Activated CD8-positive, alpha-beta memory T cell treated with anti-CD3 and anti-CD28 coated beads, Interleukin-2, amount 50 U/mL, for 1 hour (primary cell): ENCODE data around the gene DCST2.

Source experiments
- DNase-seq: peaks from one replicate; pipeline ENCODE4 v3.0.0-alpha.2; 2020; ENCODE audit errors: extremely low read depth

DCST2 gene

DNA sequence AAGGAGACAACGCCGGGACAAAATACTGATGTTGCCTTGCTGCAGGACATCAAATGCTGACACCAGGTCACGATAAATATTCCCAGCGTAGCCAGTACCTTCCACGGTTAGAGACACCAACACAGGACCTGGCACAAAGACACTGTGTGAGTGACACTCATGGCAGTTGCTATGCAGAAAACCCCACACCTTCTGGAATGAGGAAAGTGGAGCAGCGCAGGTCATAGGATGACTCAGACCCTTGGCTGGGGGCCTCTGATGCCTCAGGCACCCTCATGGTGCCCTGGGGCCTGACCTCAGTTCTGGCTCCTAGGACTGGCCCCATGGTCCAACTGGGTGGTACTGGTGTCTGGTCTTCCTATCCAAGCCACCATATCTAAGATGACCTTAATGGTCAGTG is 7.0 kb downstream of the DCST2 start:
- no peak for DNase-seq

DNA sequence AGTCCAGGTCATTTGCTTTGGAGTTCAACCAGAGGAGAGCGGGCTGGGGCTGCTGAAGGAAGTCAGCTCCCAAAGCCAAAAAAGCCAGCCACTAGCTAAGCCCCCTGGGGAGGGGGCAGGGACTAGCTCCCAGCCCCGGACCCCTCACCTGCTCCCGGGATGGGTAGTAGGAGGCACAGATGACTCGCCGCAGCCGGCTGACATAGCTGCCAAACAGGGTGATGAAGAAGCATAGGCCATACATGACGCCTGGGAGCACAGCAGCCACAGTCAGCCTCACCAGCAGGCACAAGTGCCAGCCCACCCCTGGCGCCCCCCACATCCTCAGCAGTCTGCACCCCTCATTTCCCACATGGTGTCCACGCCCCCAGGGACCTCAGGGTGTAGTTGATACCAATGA is 7.4 kb downstream of the DCST2 start:
- DNase-seq, result no peak

DNA sequence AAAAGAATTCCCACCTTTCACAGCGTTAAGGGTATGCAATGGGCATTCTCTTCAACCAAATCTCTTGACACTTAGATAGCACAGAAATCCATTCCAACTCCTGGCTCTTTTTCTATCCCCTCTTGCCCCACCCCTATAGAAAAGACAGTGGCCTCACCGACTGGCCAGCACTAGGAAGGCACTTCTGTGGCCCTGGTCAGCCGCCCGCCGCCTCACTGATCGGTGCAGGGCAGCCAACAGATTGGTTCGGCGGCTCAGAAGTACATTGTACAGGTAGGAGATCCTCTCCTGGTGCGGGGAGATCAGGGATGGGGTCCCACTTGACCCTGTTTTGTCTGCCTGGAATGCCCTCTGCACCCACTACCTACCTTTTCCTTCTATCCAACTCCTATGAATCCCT is 9.3 kb downstream of the DCST2 start:
- no peak for DNase-seq

DNA sequence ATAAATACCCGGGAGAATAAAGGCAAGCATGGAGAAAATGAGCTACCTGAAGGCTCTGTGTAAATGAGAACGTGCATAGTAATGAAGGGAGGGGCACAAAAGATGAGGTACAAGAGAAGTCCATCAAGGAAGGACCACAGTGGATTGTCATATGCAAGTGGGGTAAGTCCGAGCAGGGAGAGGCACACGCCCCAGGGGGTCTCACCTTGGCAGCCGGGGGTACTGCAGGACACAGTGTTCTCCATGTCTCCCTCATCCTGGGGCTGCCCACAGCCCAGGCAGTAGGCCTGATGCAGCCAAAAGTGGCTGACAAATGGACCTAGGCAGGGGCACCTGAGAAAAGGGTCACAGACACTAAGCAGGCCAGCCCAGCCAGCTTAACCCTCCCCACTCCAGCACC is 10.0 kb downstream of the DCST2 start:
- no peak for DNase-seq

DNA sequence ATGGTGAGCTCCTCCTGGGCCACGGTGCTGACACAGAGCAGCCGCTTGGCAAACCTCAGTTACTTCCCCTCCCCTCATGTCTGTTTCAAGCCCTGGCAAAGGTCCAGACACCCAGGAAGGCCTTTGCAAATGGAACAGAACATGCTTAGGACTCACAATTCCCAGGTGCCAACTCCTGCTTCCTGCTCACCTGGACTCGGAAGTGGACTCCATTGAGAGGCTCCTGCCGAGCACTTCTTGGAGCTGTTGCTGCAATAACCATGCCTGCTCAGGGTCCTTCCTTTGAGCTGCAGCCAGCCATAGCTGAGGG is 10.7 kb downstream of the DCST2 start:
- DNase-seq, result no peak

DNA sequence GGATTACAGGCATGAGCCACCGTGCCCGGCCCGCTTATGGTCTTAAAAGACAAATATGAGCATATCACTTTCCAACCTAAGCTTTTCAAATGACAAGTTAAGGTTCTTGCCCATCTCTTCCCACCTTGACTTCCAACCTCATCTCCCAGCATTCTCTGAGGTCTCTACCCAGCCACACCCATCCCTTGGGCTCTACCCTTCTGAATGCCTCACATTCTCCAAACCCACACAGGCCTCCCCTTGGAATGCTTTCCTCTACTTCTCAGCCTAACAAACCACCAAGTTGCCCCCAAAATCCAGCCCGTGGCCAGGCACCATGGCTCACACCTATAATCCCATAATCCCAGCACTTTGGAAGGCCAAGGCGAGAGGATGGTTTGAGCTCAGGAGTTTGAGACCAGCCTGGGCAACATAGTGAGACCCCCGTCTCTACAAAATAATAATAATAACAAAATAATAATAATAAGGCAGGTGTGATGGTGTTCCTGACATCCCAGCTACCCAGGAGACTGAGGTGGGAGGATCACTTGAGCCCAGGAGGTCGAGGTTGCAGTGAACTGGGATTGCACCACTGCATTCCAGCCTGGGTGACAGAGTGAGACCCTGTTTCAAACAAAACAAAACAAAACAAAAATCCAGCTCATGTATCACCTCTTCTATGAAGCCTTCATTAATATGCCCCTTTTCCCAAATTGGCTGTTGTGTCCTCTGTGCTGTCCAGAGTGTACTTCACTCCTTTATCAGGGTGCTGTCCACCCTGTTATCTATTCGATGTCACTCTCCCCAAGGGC is 11.2 kb downstream of the DCST2 start:
- DNase-seq, result no peak

DNA sequence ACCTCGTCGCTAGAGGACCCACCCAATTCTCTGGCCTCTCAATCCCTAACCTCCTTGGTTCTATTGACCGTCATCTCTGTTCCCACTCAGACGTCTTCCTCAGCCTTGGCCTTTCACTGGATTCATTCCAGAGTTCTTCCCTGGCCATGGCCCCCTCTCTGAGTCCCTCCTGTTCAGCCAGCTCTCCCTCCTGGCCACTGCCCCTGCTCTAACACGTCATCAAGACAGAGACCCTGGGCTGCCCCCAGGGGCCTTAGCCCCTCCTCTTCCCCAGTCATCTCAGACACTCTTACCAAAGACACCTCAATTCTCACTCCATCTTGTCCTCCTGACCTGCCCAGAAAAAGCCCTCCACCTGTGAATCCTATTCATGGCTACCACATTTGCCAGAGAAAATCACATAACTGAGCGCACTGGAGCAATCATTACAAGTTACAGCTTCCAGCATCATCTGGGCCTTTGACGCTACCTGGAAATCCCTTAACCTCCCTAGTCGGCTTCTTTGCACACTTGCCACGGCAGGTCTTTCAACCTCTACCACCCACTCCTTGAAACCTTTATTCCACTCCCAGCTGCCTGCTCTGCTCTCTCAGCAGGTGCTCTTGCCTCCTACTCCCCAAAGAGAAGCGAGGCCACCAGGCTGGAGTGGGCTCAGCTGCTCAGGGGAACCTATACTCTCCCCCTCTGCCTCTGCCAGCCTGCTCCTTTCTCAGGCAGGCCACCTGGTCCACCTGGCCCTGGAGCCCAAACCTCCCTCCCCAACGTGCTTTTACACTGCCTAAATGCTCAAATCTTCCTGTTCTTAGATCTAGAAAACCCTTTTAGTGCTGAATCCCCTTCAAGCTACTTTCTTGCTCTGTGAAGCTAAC is 14.0 kb downstream of the DCST2 start:
- no peak for DNase-seq

DNA sequence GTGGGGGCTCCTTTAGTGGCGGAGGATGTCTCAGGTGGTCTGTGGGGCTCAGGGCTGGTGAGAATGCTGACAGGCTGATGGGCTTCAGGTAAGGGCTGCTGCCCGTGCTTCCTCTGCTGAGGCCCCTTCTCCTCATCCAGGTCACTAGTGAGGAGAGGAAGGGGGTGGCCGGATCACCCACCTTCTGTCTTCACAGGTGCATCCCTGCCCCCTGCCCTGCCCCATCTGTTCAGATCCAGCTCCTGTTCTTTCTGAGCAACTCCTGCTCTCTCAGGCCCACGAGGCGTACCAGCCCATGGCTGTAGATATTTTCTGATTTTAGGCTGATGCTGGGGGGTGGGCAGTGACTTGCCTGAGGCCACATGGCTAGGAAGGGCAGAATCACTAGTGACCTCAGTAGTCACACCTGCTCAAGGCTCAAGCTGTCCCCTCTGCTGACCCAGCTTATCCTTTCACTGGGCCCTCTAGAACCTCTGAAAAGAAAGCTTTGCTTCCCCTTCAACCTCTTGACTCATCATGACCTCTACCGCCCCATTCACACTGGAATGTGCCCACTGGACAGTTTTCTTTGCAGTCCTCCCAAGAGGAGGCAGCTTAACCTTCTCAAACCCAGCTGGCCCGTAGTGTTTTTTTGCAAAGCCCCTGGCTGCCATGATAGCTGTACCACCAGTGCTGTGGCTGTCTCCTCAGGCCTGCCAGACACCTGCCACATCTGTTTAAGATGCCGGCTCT is 14.8 kb downstream of the DCST2 start:
- no peak for DNase-seq

DNA sequence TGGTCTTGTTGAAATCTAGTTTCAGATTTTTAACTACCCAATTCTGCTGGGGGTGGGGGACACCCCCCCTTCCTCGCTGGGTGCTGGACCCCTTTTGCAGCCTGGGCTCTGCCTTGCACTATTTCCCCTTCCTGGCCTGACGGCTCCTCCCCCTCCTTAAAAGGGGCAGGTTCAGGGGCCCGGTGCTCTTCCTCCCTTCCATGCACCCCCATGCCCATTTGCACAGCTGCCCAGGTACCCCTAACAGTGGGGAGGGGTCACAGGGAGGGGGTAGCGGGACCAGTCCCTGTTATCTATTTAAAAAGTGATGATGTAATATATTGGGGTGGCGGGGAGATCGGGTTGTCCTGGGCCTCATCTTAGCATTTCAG is 15.7 kb downstream of the DCST2 start:
- no peak for DNase-seq

DNA sequence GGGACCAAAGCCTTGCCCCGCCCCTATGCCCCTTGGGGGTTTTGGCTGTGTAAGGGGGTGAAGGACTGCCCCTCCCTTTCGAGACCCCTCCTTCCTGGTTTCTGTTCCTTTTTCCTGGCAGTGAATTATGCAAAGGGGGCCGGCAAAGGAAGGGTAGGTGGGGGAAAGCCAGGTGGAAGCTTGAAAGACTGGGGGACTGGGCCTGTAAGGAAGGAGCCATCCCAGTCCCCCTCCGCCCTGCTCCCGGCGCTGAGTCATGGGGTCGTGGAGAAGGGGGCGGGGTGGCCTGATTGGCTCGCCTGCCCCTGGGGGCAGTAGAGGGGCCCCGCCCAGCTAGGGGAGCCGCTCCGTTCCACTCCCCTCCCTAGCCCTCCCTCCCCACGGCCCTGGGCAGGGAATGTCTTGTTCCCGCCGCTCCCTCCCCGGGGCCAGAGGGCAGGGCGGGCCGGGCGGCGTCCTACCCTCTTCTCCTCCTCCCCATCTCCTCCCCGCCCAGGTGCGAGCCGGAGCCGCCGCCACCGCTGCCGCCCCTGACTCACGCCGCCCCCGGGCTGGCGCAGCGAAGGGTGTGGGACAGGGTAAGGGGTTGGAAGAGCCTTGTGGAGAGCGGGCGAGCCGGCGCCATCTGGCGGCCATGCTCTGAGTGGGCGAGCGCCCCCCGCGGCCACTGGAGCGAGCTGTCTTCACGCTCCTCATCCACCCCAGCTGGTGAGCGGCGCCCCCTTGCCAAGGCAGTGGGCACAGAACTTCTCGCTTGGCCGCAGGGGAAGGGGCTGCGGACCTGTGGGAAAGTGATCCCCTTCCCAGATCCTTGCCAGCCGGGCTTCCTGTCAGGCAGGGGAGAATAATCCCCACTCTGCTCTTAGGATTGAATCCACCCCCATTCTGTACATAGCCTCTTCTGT is 16.3 kb downstream of the DCST2 start:
- peak; percentile 55 for DNase-seq

DNA sequence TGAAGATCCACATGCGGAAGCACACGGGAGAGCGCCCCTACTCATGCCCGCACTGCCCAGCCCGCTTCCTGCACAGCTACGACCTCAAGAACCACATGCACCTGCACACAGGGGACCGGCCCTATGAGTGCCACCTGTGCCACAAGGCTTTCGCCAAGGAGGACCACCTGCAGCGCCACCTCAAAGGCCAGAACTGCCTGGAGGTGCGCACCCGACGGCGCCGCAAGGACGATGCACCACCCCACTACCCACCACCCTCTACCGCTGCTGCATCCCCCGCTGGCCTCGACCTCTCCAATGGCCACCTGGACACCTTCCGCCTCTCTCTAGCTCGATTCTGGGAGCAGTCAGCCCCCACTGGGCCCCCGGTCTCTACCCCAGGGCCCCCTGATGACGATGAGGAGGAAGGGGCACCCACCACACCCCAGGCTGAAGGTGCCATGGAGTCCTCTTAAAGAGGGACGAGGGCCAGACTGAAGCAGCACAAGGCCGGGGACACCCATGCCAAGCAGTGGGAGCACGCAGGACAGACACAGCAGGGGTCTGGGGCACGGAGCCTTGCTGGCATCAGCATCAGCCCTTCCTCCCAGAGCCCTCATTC is 17.2 kb downstream of the DCST2 start:
- DNase-seq, result no peak

DNA sequence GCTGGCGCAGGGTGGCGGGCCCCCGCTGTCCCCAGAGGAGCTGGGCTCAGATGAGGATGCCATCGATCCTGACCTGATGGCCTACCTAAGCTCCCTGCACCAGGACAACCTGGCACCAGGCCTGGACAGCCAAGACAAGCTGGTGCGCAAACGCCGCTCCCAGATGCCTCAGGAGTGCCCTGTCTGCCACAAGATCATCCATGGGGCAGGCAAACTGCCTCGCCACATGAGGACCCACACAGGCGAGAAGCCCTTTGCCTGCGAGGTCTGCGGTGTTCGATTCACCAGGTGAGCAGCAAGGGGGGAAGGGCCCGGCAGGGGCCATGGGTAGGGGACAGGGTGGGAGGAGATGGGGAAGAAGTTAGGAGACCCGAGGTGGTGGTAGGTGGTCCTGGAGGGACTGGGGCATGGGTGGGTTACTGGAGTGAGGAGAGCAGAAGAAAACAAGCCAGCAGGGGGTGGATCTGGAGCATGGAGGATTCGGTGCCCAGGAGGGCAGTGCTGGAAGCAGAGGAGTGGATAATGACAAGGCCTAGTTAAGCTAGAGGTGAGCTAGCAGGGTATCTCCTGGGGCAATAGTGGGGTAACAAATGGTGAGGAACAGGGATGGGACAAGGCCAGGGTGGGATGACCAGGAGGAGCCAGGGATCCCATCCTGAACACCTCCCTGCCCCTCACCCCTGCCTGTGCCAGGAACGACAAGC is 17.9 kb downstream of the DCST2 start:
- DNase-seq, result no peak

DNA sequence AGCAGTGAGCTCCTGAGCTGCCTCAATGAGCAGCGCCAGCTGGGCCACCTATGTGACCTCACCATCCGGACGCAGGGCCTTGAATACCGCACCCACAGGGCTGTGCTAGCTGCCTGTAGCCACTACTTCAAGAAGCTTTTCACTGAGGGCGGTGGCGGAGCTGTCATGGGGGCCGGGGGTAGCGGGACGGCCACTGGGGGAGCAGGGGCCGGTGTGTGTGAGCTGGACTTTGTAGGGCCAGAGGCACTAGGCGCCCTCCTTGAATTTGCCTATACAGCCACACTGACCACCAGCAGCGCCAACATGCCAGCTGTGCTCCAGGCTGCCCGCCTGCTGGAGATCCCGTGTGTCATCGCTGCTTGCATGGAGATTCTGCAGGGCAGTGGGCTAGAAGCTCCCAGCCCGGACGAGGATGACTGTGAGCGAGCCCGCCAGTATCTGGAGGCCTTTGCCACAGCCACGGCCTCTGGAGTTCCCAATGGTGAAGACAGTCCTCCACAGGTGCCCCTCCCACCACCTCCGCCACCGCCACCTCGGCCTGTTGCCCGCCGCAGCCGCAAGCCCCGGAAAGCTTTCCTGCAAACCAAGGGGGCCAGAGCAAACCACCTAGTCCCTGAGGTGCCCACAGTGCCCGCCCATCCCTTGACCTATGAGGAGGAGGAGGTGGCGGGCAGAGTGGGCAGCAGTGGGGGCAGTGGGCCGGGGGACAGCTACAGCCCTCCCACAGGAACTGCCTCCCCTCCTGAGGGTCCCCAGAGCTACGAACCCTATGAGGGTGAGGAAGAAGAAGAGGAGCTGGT is 18.7 kb downstream of the DCST2 start:
- no peak for DNase-seq

DNA sequence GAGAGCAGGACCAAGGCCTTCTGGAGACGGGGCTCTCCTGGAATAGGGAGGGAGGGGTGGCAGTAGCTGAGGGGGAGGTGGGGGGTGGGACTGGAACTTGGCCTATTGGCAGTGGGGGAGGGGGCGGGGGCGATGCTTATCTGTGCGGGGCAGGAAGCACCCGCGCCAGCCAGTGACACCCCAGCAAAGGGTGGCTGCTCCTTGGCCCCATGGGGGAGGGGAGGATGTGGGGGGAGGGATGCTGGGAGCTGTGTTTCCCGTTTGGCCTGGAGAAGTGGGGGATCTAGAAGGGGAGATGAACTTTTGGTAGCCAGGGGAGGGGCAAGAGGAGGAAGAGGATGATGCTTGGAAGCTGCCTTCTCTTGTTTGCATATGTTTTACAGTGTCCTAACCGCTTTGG is 19.9 kb downstream of the DCST2 start:
- DNase-seq, result no peak

DNA sequence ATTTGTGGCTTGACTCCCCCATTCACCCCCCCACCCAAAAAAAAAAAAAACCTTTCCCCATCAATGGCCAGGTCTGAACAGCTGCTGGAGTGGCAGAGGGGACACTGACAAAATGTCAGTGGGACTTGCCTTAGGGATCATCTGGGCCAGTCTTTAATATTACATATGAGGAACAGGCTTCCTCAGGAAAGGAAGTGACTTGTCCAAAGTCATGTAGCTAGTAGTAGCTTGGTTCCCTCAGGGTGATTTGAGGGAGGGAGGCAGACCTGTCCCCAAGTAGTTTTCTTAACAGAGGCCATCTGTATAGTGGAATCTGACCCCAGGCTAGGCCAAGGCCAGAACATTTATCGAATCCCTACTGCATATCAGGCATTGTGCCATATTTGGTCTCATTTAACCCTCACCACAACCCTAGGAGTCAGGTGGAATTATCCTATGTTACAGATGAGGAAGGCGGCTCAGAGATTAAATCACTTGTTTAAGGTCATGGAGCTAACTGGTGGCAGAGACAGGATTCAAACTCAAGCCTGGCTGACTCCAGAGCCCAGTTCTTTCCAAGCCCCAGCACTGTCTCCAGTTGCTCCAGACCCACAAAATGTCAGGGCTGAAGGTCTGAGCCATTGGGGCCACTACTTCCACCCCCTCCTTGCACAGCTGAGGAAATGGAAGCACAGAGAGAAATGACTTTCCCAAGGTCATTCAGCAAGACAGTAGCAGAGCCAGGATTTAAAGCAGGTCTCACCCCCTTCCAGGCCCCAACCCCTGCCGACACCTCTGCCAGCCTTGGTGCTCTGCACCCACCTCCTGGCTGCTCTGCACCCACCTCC is 20.6 kb downstream of the DCST2 start:
- DNase-seq, result no peak

DNA sequence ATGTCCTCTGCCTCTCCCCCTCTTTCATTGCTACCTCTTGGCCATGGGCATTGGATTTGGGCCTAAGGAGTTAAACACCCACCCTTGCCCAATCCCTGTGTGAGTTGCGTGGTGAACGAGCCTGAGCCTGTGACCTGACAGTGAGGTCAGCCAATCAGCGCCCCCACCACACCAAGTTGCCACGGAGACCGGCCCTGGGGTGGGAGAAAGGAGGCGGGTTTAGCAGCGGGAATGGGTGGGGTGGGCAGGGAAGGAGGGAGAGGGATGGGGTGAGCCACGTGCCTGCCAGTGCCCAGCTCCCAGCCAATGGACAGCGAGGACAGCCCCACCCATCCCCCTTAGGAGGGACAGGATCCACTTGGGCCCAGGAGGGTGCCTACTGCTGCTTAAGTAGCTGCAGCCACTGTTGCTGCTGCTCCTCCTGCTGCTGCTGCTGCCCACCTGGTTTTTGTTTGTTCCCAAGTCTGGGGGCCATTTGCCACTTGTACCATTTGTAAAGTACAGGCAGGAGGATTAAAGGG is 21.5 kb downstream of the DCST2 start:
- DNase-seq, result no peak

DNA sequence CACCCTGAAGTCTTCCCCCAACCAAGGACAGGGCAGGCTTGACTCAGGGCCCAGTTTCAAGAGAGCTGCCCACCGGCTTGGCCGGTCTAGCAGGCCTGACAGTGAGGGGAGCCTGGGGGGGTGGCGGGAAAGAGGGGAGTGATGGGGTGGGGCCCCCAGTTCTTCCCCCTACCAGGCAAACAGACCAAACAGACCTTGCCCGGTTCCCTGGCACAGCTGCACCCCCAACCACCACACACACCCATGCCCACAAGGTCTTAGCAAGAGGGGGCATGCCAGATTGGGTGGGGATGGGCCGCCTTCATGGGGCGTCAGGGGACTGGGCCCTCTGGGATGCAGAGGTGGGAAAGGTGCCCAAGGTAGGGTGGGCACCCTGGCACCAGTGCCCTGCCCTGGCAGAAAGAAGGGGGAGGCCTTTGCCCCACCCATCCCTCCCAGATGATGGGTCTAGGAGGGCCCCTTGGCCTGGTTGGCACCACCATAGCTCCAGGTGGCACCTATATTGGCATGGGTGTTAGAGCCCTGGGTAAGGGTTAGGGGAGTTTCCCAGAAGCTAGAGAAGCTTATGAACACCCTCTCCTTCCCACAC is 22.1 kb downstream of the DCST2 start:
- DNase-seq, result no peak

DNA sequence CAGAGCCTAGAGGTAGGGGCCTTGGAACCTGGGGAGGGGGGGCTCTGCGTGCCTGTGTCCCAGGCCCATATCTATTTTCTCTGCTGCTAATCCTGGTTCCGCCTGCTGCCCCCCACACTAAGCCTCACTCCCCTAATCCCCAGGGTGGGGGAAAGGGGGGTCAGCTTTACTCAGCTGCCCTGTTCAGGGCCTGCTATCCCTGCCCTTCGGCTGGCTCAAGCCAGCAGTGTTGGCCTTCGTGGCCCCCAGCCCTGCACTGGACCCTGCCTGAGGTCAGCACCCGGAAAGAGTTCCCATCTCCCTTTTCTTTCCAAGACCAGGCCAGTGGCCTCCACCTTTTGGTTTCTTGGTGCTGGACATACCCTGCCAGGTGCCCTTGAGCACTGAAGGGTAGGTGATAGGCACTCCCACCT is 22.6 kb downstream of the DCST2 start:
- no peak for DNase-seq
